Dendritic cell treated with granulocyte-macrophage colony-stimulating factor and Interleukin-4, amounts not matched to agents 40 ng/mL and 50 ng/mL, for 4 days (primary cell): Measurements from ENCODE around the gene CLTCL1.
A peak's percentile ranks its signal among the peaks of the same experiment; 100 is the strongest.
"Not testable (repeated sequence)": the region's sequence is repeated elsewhere in the genome, so short reads cannot be mapped to it uniquely, and the experiment has no call there.

Experiments used
- H3K27ac Mint-ChIP-seq: one replicate; pipeline ENCODE4 v1.8.0; 2022; ENCODE audit warnings: mild to moderate bottlenecking, mixed read lengths
- H3K27me3 Mint-ChIP-seq: one replicate; pipeline ENCODE4 v1.8.0; 2022; ENCODE audit warnings: mild to moderate bottlenecking, mixed read lengths
- H3K36me3 Mint-ChIP-seq: one replicate; pipeline ENCODE4 v1.8.0; 2022; ENCODE audit warnings: low read depth, mixed read lengths
- H3K4me1 Mint-ChIP-seq: one replicate; pipeline ENCODE4 v1.8.0; 2022; ENCODE audit warnings: low read depth, mixed read lengths
- H3K4me3 Mint-ChIP-seq: one replicate; pipeline ENCODE4 v1.8.0; 2022; ENCODE audit warnings: mild to moderate bottlenecking, moderate library complexity, mixed read lengths
- H3K9me3 Mint-ChIP-seq: one replicate; pipeline ENCODE4 v1.8.0; 2022; ENCODE audit warnings: mixed read lengths
- intact Hi-C: fragments of 100-400 bp; cut with micrococcal nuclease; formaldehyde crosslinking; loops from one replicate; pipeline ENCODE4 v1.15.0; 2022

The CLTCL1 gene

DNA sequence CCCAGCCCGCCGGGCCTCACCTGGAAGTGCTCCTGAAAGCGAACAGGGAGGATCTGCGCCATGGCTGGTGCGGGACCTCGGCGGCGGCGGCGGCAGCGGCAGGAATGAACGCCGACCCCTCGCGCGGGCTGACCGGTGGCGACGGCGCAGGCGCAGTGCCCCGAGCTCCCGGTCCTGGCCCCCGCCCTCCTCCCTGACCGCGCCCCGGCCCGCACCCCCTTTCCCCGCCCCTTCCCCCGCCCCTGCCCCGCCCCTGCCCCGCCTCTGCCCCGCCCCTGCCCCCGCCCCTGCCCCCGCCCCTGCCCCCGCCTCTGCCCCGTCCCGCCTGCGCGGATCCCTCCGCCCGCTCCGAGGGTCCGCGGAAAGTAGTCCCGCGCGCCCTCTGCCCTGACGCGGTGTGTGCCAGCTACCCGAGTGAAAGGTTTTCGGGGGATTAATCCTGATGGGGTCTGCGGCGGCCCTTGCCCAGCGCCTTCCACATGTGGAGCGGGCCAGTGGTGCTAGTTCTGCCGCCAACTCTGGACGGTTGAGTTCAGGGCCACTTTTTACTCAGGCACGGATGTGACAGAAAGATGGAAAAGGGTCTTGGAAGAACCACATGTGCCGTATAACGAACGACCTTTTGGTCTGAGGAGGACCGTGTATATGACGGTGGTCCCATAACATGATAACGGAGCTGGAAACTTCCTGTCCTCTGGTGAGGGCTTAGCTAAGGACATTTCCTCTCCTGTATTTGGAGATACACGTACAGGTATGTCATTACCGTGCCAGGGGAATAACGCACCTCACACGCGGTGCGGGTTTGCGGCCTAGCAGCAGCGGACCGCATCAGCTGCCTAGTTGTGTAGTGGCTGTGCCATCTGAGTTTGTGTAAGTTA is at the start of gene CLTCL1:
CLTCL1 (minus strand) TSS at position 140 of the 878 bp plus-strand sequence; CDS start at position 62, 78 bp downstream.
- peaks cover 29% of the 10 kb centered on the region for H3K4me1 Mint-ChIP-seq
- intact Hi-C loops: loop anchor here (1.0 to 10.0 kb wide), 4 partner anchors 113 to 187 kb away; partner anchors contain the start of genes CDC45, DGCR2, HIRA and MRPL40
- H3K36me3 Mint-ChIP-seq: no peaks in the 10 kb centered on the region
- no peaks in the 10 kb centered on the region for H3K9me3 Mint-ChIP-seq
- peak within 1 kb of the TSS; percentile 50 for H3K27ac Mint-ChIP-seq
- peak within 1 kb of the TSS; percentile 79 for H3K4me3 Mint-ChIP-seq
- H3K27me3 Mint-ChIP-seq: peaks cover 34% of the 10 kb centered on the region

DNA sequence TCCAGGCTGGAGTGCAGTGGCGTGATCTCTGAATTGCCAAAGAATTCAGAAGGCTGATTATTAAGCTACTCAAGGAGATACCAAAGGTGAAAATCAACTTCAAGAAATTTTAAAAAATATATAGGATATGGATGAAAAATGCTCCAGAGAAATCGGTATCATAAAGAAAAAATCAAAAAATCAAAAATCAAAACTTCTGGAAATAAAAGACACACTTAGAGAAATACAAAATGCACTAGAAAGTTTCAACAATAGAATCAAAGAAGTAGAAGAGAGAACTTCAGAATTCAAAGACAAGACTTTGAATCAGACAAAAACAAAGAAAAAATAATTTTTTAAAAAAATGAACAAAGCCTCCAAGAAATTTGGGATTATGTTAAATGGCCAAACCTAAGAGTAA is 45.6 kb upstream of the CLTCL1 start:
- intact Hi-C loops: no loop called here
- H3K4me3 Mint-ChIP-seq: no peak overlapping the region
- no peak overlapping the region for H3K27ac Mint-ChIP-seq
- H3K27me3 Mint-ChIP-seq: no peaks in the 10 kb centered on the region
- H3K4me1 Mint-ChIP-seq: no peaks in the 10 kb centered on the region
- H3K36me3 Mint-ChIP-seq: peaks cover 100% of the 10 kb centered on the region
- H3K9me3 Mint-ChIP-seq: peaks cover 72% of the 10 kb centered on the region

DNA sequence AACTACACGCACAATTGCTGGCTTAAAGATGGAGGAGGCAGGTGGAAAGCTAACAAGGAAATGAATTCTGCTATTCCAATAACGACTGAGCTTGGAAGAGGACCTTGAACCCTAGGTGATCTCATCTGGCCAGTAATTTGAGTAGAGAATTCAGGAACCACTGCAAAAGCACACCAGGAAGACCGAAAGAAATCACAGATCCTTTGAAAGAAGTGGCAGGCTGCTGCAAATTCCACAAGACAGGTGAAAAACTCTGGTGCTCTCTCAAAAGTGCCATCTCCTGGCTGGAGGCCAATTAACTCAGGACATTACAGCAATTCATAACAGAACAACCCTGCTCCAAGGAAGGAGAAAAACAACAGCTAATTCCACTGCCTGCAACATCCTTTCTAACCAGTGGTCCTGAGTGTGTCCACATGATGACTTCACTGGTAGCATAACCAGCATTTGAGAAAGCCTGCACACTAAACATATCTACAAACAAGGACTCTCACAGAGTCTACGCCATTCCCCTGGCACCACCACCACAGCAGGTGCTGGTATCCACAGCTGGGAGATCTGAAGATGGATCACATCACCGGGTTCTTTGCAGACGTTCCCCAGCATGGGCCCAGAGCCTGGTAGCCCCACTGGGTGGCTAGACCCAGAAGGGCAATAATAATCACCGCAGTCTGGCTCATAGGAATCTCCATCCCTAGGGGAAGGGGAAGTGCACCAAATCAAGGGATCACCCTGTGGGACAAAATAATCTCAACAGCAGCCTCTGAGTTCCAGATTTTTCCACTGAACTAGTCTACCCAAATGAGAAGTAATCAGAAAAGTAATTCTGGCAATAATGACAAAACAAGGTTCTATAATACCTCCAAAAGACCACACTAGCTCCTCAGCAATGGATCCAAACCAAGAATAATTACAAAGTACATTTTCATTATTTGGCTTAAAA is 44.9 kb upstream of the CLTCL1 start:
- no peaks in the 10 kb centered on the region for H3K27me3 Mint-ChIP-seq
- H3K27ac Mint-ChIP-seq: no peak overlapping the region
- H3K9me3 Mint-ChIP-seq: peaks cover 76% of the 10 kb centered on the region
- intact Hi-C loops: no loop called here
- H3K4me1 Mint-ChIP-seq: no peaks in the 10 kb centered on the region
- peaks cover 100% of the 10 kb centered on the region for H3K36me3 Mint-ChIP-seq
- no peak overlapping the region for H3K4me3 Mint-ChIP-seq

DNA sequence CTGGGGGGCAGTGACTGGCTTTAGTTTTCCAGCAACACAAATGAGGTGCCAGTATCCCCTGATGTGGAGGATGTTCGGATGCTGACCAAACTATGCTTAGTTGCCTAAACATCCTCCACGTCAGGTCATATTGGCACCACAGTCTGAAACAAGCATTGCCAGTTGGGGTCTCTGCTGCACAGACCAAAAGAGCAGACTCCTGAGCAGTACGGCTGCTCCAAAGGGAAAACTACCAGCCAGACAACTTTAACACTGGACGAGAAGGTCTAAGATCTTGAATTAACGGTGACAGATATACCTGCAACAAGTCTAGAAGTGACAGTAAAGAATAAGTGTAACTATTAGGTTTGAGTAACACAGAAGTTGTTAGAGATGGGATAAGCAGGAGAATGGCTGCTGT is 40.5 kb upstream of the CLTCL1 start:
- no peaks in the 10 kb centered on the region for H3K27me3 Mint-ChIP-seq
- H3K4me3 Mint-ChIP-seq: no peak overlapping the region
- intact Hi-C loops: no loop called here
- H3K4me1 Mint-ChIP-seq: no peaks in the 10 kb centered on the region
- H3K27ac Mint-ChIP-seq: no peak overlapping the region
- peaks cover 86% of the 10 kb centered on the region for H3K9me3 Mint-ChIP-seq
- H3K36me3 Mint-ChIP-seq: peaks cover 88% of the 10 kb centered on the region

DNA sequence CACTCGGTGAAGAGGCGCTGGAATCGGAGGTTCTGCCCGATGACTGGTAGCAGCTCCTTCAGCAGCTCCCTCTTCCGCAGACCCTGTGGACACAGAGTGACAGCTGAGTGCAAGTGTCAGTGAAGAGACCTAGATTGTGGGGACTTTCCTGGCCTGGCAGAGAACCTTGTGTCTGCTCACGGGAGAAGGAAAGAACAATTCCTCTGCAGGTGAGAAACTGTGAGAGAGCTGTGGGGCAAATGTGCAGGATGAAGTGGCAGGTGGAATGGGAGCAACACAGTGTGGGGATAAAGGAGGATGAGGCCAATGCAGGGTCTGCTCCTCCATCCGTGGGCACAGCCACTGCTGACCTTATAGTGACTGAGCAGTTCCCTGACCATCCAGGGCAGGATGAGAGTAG is 40.0 kb upstream of the CLTCL1 start:
- Mint-ChIP-seq H3K9me3 (peaks cover 82% of the 10 kb centered on the region), H3K4me3 (no peak overlapping the region), H3K27ac (no peak overlapping the region), H3K36me3 (peaks cover 83% of the 10 kb centered on the region), H3K27me3 (no peaks in the 10 kb centered on the region), H3K4me1 (no peaks in the 10 kb centered on the region)
- intact Hi-C loops: no loop called here

DNA sequence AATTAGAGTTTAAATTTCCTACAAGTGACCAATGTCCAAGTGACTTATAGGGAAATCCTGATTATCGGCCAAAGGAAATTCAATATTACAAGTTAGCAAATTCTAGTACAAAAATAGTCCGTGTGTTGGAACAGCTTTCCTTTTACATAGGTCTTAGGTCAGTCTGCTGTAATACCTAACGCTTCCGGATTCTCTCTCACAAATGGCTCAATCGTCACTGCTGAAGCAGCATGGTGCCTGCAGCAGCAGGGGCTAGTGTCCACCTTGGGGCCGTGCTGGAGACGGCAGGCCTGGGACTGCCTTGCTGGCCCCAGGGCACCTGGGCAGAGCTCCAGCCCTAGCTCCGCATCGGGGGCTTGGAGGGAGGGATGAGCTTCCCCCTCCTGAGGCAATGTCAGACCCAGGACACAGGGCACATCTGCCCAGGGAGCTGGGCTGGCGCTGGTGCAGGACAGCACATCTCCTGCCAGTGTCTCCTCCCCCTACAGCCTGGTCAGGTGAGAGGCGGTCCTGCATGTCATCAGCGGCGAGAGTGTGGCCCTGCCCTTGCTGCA is 39.4 kb upstream of the CLTCL1 start:
- no peaks in the 10 kb centered on the region for H3K27me3 Mint-ChIP-seq
- H3K4me1 Mint-ChIP-seq: no peaks in the 10 kb centered on the region
- intact Hi-C loops: no loop called here
- H3K9me3 Mint-ChIP-seq: peaks cover 76% of the 10 kb centered on the region
- no peak overlapping the region for H3K4me3 Mint-ChIP-seq
- no peak overlapping the region for H3K27ac Mint-ChIP-seq
- H3K36me3 Mint-ChIP-seq: peaks cover 77% of the 10 kb centered on the region

DNA sequence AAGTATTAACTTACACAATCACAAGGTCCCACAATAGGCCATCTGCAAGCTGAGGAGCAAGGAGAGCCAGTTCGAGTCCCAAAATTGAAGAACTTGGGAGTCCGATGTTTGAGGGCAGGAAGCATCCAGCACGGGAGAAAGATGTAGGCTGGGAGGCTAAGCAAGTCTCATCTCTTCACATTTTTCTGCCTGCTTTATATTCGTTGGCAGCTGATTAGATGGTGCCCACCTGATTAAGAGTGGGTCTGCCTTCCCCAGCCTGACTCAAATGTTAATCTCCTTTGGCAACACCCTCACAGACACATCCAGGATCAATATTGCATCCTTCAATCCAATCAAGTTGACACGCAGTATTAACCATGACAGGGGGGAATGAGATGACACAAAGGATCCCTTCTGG is 38.7 kb upstream of the CLTCL1 start:
- Mint-ChIP-seq H3K36me3 (peaks cover 70% of the 10 kb centered on the region), H3K9me3 (peaks cover 69% of the 10 kb centered on the region)
- intact Hi-C loops, H3K4me3 Mint-ChIP-seq, H3K27me3 Mint-ChIP-seq, H3K27ac Mint-ChIP-seq, H3K4me1 Mint-ChIP-seq: not testable (repeated sequence)

DNA sequence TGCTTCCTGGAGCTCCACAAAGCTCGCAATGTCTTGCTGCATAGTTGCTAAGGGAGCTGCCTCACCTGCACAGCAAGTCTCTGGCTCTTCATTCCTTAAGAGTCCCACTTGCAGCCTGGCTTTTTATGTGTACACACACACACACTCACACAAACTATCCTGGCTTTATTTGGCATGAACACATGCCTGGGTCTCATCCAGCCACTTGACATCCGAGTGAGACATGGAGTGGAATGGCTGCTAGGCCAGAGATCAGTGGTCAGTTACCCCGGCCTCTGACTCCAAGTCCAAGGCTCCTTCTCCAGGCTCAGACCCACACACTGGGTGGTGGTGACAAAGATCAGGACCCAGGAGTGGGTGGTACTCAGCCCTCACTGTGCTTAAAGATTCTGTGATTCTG is 37.9 kb upstream of the CLTCL1 start:
- no peaks in the 10 kb centered on the region for H3K27me3 Mint-ChIP-seq
- peaks cover 62% of the 10 kb centered on the region for H3K9me3 Mint-ChIP-seq
- H3K4me1 Mint-ChIP-seq: no peaks in the 10 kb centered on the region
- no peak overlapping the region for H3K27ac Mint-ChIP-seq
- intact Hi-C loops: no loop called here
- peaks cover 63% of the 10 kb centered on the region for H3K36me3 Mint-ChIP-seq
- H3K4me3 Mint-ChIP-seq: no peak overlapping the region

DNA sequence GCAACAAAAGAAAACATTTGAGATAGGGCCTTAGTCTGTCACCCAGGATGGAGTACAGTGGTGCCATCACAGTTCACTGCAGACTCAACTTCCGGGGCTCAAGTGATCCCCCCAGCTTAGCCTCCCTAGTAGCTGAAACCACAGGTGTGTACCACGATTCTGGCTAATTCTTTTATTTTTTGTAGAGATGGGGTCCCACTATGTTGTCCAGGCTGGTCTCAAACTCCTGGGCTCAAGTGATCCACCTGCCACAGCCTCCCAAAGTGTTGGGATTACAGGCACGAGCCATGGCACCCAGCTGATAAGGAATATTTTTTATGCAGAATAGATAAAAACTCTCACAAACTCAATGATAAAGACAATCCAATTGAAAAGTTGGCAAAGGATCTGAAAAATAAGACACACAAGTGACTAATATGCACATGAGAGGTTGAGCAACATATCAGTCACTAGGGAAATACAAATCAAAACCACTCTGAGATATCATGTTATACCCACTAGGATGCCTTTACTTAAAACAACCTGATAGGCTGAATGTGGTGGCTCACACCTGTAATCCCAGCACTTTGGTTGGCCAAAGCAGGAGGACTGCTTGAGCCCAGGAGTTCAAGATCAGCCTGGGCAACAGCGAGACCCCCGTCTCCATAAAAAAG is 33.9 kb upstream of the CLTCL1 start:
- peaks cover 22% of the 10 kb centered on the region for H3K36me3 Mint-ChIP-seq
- no peak overlapping the region for H3K27ac Mint-ChIP-seq
- no peak overlapping the region for H3K4me3 Mint-ChIP-seq
- no peaks in the 10 kb centered on the region for H3K4me1 Mint-ChIP-seq
- intact Hi-C loops: no loop called here
- H3K27me3 Mint-ChIP-seq: no peaks in the 10 kb centered on the region
- peaks cover 35% of the 10 kb centered on the region for H3K9me3 Mint-ChIP-seq

DNA sequence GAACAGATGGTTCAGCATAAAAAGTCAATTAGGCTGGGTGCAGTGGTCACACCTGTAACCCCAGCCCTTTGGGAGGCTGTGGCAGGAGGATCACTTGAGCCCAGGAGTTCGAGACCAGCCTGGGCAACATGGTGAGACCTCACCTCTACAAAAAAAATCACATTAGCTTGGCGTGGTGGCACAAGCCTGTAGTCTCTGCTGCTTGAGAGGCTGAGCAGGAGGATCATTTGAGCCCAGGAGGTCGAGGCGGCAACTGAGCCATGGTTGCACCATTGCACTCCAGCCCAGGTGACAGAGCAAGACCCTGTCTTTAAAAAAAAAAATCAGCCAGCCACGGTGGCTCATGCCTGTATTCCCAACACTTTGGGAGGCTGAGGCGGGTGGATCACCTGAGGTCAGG is 31.9 kb upstream of the CLTCL1 start:
- intact Hi-C loops, H3K4me1 Mint-ChIP-seq, H3K4me3 Mint-ChIP-seq, H3K27me3 Mint-ChIP-seq, H3K36me3 Mint-ChIP-seq, H3K27ac Mint-ChIP-seq: not testable (repeated sequence)
- peaks cover 28% of the 10 kb centered on the region for H3K9me3 Mint-ChIP-seq

DNA sequence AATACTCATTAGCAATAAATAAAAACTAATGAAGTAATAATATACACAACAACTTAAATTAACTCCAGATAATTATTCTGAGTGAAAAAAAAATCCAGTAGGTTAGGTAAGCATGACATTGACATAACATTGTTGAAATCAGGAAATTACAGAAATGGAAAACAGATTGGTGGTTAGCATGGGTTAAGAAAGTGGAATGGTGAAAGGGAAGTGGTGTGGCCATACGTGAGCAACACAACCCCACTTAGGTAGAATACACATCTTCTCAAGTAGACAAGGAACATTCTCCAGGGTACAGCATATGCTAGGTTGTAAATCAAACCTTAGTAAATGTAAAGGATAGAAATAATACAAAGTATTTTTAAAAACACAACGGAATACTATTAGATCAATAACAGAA is 30.2 kb upstream of the CLTCL1 start:
- Mint-ChIP-seq H3K36me3 (no peaks in the 10 kb centered on the region), H3K27ac (no peak overlapping the region), H3K4me3 (no peak overlapping the region), H3K9me3 (peaks cover 30% of the 10 kb centered on the region), H3K27me3 (no peaks in the 10 kb centered on the region), H3K4me1 (no peaks in the 10 kb centered on the region)
- intact Hi-C loops: no loop called here

DNA sequence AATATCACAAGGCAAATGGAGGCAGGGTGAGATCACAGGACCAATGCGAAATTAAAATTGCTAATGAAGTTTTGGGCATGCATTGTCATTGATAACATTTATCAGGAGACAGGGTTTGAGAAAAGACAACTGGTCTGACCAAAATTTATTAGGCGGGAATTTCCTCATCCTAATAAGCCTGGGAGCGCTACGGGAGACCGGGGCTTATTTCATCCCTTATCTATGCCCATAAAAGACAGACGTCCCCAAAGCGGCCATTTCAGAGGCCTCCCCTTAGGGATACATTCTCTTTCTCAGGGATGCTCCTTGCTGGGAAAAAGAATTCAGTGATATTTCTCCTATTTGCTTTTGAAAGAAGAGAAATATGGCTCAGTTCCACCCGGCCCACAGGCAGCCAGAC is 28.6 kb upstream of the CLTCL1 start:
- H3K27ac Mint-ChIP-seq, H3K36me3 Mint-ChIP-seq, H3K4me1 Mint-ChIP-seq, intact Hi-C loops, H3K27me3 Mint-ChIP-seq, H3K4me3 Mint-ChIP-seq: not testable (repeated sequence)
- H3K9me3 Mint-ChIP-seq: peaks cover 41% of the 10 kb centered on the region

DNA sequence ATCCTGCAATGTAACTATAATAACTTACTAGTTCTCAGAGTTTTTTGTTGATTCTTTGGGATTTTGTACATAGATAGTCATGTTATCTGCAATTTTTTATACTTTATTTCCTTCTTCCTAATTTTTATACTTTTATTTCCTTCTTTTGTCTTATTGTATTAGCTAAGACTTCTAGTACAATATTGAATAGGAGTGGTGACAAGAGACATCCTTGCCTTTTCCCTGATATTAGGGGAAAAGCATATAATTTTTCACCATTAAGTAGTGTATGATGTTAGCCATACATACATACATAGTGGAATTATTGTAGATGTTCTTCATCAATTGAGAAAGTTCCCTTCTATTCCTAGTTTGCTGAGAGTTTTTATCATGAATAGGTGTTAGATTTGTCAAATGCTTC is 27.8 kb upstream of the CLTCL1 start:
- peaks cover 45% of the 10 kb centered on the region for H3K9me3 Mint-ChIP-seq
- H3K27ac Mint-ChIP-seq: no peak overlapping the region
- H3K36me3 Mint-ChIP-seq: no peaks in the 10 kb centered on the region
- H3K27me3 Mint-ChIP-seq: no peaks in the 10 kb centered on the region
- intact Hi-C loops: no loop called here
- H3K4me1 Mint-ChIP-seq: no peaks in the 10 kb centered on the region
- no peak overlapping the region for H3K4me3 Mint-ChIP-seq
